Thyroid gland (tissue), 4 donors: ENCODE measurements around the gene CPTP.

ENCODE experiments used
- CTCF ChIP-seq, 6 experiments: fragments of 200-600 bp in 3 of 6; fragments of 450-650 bp in 3 of 6; sonication (generic) in 3 of 6; IDR thresholded peaks; one replicate each; pipeline ENCODE4 v1.5.1; 2016 to 2019; ENCODE audit warnings: antibody characterized with exemption in 6 of 6, mild to moderate bottlenecking in 2 of 6, inconsistent platforms in 1 of 6, moderate library complexity in 1 of 6
- POLR2A ChIP-seq, 2 donors: fragments of 450-650 bp; IDR thresholded peaks; one replicate each; pipeline ENCODE4 v1.6.1; 2017; ENCODE audit warnings: antibody characterized with exemption in 2 of 2, mild to moderate bottlenecking in 2 of 2, moderate library complexity in 1 of 2

DNA sequence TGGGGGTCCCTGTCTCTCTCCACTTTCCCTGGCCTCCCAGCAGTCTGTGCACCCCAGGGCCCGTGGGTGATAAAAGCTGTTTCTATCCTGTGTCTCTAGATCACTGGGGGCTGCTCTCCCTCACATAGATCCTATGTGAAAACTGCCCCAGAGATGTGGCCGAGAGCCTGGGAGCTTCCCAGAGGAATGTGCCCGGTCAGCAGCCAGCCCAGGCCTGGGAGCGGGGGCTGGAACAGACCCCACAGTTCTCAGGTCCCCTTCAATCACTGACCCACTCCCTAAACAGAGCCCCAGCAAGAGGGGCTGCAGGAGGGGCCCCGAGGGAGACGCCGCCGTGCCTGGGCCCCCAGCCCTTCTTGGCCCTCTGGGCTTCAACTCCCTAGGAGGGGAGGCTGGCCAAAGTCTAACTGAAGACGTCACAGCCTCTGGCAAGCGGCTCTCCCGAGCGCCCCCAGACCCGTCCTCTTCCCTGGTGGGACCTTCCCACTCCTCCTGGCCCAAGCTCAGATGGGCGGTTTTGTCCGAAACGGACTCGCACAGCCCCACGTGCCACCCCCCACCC lies 33.4 kb downstream of the CPTP start:
- TF ChIP-seq CTCF (IDR thresholded peaks at IDR 0.05) (no peak), POLR2A (IDR thresholded peaks at IDR 0.05) (no peak)
